H9 (cell line): ENCODE results near the gene NUP98. TPM values are rescaled to one million over a fixed set of nuclear protein-coding genes. Genes with fewer than 3 reads are reported as not detected.

Source experiments
- DNase-seq: peaks from one replicate; pipeline ENCODE4 v3.0.0-alpha.2; 2017
- H2AFZ ChIP-seq: one replicate; pipeline ENCODE4 v1.6.1; 2013; ENCODE audit warnings: mild to moderate bottlenecking, low read length, control low read depth, moderate library complexity
- H2AK5ac ChIP-seq: 2 replicates; pipeline ENCODE4 v1.6.1; 2013; ENCODE audit warnings: low read length, control low read depth, mixed read lengths; ENCODE audit not compliant: insufficient read length
- H2BK120ac ChIP-seq: one replicate; pipeline ENCODE4 v1.6.1; 2013; ENCODE audit warnings: low read depth, mild to moderate bottlenecking, low read length, control low read depth, inconsistent platforms; ENCODE audit not compliant: poor library complexity, severe bottlenecking
- H2BK12ac ChIP-seq: 2 replicates; pipeline ENCODE4 v1.6.1; 2013; ENCODE audit warnings: low read length, control low read depth, mixed read lengths, low read depth; ENCODE audit not compliant: insufficient read length
- H2BK15ac ChIP-seq: 2 replicates; pipeline ENCODE4 v1.6.1; 2013; ENCODE audit warnings: low read depth, low read length, control low read depth
- H2BK20ac ChIP-seq: one replicate; pipeline ENCODE4 v1.6.1; 2013; ENCODE audit warnings: low read depth, mild to moderate bottlenecking, low read length, control low read depth, inconsistent platforms; ENCODE audit not compliant: poor library complexity, severe bottlenecking
- H2BK5ac ChIP-seq: 2 replicates; pipeline ENCODE4 v1.6.1; 2013; ENCODE audit warnings: low read length, control low read depth, mixed read lengths; ENCODE audit not compliant: insufficient read length
- H3K14ac ChIP-seq: 2 replicates; pipeline ENCODE4 v1.6.1; 2013; ENCODE audit warnings: low read length, control low read depth; ENCODE audit not compliant: insufficient read depth
- H3K18ac ChIP-seq: 2 replicates; pipeline ENCODE4 v1.6.1; 2013; ENCODE audit warnings: low read depth, mild to moderate bottlenecking, mixed read lengths, low read length, control low read depth; ENCODE audit not compliant: insufficient read length
- H3K23ac ChIP-seq: 2 replicates; pipeline ENCODE4 v1.6.1; 2013; ENCODE audit warnings: low read length, control low read depth, mixed read lengths, low read depth; ENCODE audit not compliant: insufficient read length
- H3K23me2 ChIP-seq: 2 replicates; pipeline ENCODE4 v1.6.1; 2013; ENCODE audit warnings: low read depth, mild to moderate bottlenecking, mixed read lengths, low read length, control low read depth; ENCODE audit not compliant: insufficient read length, poor library complexity, severe bottlenecking
- H3K27ac ChIP-seq: 2 replicates; pipeline ENCODE4 v1.5.1; 2013; ENCODE audit warnings: low read length, control low read depth, mixed read lengths, low read depth; ENCODE audit not compliant: insufficient read length
- H3K27me3 ChIP-seq: 2 replicates; pipeline ENCODE4 v1.6.1; 2013; ENCODE audit warnings: low read length, control low read depth, inconsistent platforms; ENCODE audit not compliant: insufficient read depth
- H3K4ac ChIP-seq: 2 replicates; pipeline ENCODE4 v1.6.1; 2013; ENCODE audit warnings: low read depth, mild to moderate bottlenecking, control low read depth, inconsistent platforms, low read length, moderate library complexity
- H3K4me1 ChIP-seq: 2 replicates; pipeline ENCODE4 v1.6.1; 2013; ENCODE audit warnings: low read length, control low read depth, inconsistent platforms; ENCODE audit not compliant: insufficient read depth
- H3K4me2 ChIP-seq: 2 replicates; pipeline ENCODE4 v1.6.1; 2013; ENCODE audit warnings: low read length, control low read depth, mixed read lengths; ENCODE audit not compliant: insufficient read length, insufficient read depth
- H3K56ac ChIP-seq: 2 replicates; pipeline ENCODE4 v1.6.1; 2013; ENCODE audit warnings: low read depth, mild to moderate bottlenecking, mixed read lengths, low read length, control low read depth; ENCODE audit not compliant: insufficient read length
- H3K79me1 ChIP-seq: 2 replicates; pipeline ENCODE4 v1.6.1; 2013; ENCODE audit warnings: low read depth, mild to moderate bottlenecking, moderate library complexity, low read length, control low read depth, inconsistent platforms; ENCODE audit not compliant: insufficient read depth, poor library complexity, severe bottlenecking
- H3K79me2 ChIP-seq: 2 replicates; pipeline ENCODE4 v1.6.1; 2013; ENCODE audit warnings: low read length, control low read depth, inconsistent platforms; ENCODE audit not compliant: insufficient read depth
- H3K9ac ChIP-seq: 2 replicates; pipeline ENCODE4 v1.6.1; 2013; ENCODE audit warnings: low read length, control low read depth, mixed read lengths; ENCODE audit not compliant: insufficient read length; ENCODE audit errors: extremely low read depth
- H3K9me3 ChIP-seq: one replicate; pipeline ENCODE4 v1.6.1; 2013; ENCODE audit warnings: low read depth, low read length, inconsistent platforms; ENCODE audit not compliant: control insufficient read depth
- H3T11ph ChIP-seq: one replicate; pipeline ENCODE4 v1.6.1; 2013; ENCODE audit warnings: mild to moderate bottlenecking, low read length, control low read depth, inconsistent platforms
- H4K20me1 ChIP-seq: one replicate; pipeline ENCODE4 v1.6.1; 2013; ENCODE audit not compliant: control insufficient read depth, insufficient read length, insufficient read depth
- H4K5ac ChIP-seq: 2 replicates; pipeline ENCODE4 v1.6.1; 2013; ENCODE audit warnings: low read depth, mild to moderate bottlenecking, mixed read lengths, low read length, control low read depth; ENCODE audit not compliant: insufficient read length
- H4K8ac ChIP-seq: replicated peaks from 2 replicates; pipeline ENCODE4 v1.6.1; 2013; ENCODE audit warnings: low read length, control low read depth, mixed read lengths, low read depth; ENCODE audit not compliant: insufficient read length
- H4K91ac ChIP-seq: 2 replicates; pipeline ENCODE4 v1.6.1; 2013; ENCODE audit warnings: low read depth, mild to moderate bottlenecking, moderate library complexity, mixed read lengths, low read length, control low read depth; ENCODE audit not compliant: insufficient read length
- H3K27ac Mint-ChIP-seq, 3 experiments: 2 replicates in 2 of 3; 3 replicates in 1 of 3; pipeline ENCODE4 v1.8.0; 2020 to 2021; ENCODE audit warnings: mixed read lengths in 3 of 3, mild to moderate bottlenecking in 1 of 3, moderate library complexity in 1 of 3
- H3K27me3 Mint-ChIP-seq: 2 replicates; pipeline ENCODE4 v1.8.0; 2021; ENCODE audit warnings: low read depth, mild to moderate bottlenecking, moderate library complexity, mixed read lengths
- H3K36me3 Mint-ChIP-seq, 3 experiments: 2 replicates in 2 of 3; 3 replicates in 1 of 3; pipeline ENCODE4 v1.8.0; 2020 to 2021; ENCODE audit warnings: low read depth in 3 of 3, mixed read lengths in 3 of 3; ENCODE audit not compliant: insufficient read depth in 1 of 3
- H3K4me1 Mint-ChIP-seq, 2 experiments: 2 replicates each; pipeline ENCODE4 v1.8.0; 2020; ENCODE audit warnings: mixed read lengths in 2 of 2
- H3K4me3 Mint-ChIP-seq, 2 experiments: 2 replicates in 1 of 2; 3 replicates in 1 of 2; pipeline ENCODE4 v1.8.0; 2020 to 2021; ENCODE audit warnings: mild to moderate bottlenecking in 2 of 2, mixed read lengths in 2 of 2, moderate library complexity in 1 of 2
- H3K9me3 Mint-ChIP-seq, 2 experiments: 2 replicates in 1 of 2; 3 replicates in 1 of 2; pipeline ENCODE4 v1.8.0; 2020; ENCODE audit warnings: mild to moderate bottlenecking in 2 of 2, mixed read lengths in 2 of 2, moderate library complexity in 1 of 2
- CTCF ChIP-seq: fragments of 200-600 bp; sonication (generic); conservative IDR thresholded peaks from 3 replicates; pipeline ENCODE4 v1.8.0; 2021; ENCODE audit warnings: antibody characterized with exemption, mild to moderate bottlenecking
- WGBS: extraction: QIAGEN DNeasy Blood & Tissue Kit; methylation state at CpG from one replicate; pipeline ENCODE4 v1.1.7; 2013; ENCODE audit warnings: missing lambda C conversion rate, low lambda C conversion rate, mixed read lengths; ENCODE audit not compliant: insufficient read length; ENCODE audit errors: extremely low coverage; 5-methylcytosine and 5-hydroxymethylcytosine counted together
- total RNA-seq: library from RNA; stranded (reverse); gene quantifications from 2 replicates; pipeline ENCODE4 v1.2.1, GENCODE V29; 2021

The NUP98 gene
- total RNA-seq, 1 experiment from 2014 or later, result 105 TPM

GRCh38 chr11:3822312-3822711, 25.0 kb upstream of the NUP98 start:
- no peak overlapping the region for H4K8ac ChIP-seq
- H3K4me3 Mint-ChIP-seq, result no peak overlapping the region
- DNase-seq, result no peak
- no peaks in the 10 kb centered on the region for H4K20me1 ChIP-seq
- H3K9me3 Mint-ChIP-seq, result no peaks in the 10 kb centered on the region
- no peak overlapping the region for H2BK120ac ChIP-seq
- no peaks in the 10 kb centered on the region for H3K79me2 ChIP-seq
- H3K9ac ChIP-seq, result no peak overlapping the region
- no peak overlapping the region for H3K14ac ChIP-seq
- H4K91ac ChIP-seq, result no peak overlapping the region
- no peak overlapping the region for H3K27ac Mint-ChIP-seq
- H3K79me1 ChIP-seq, result no peaks in the 10 kb centered on the region
- H3K4me1 ChIP-seq, result peaks cover 13% of the 10 kb centered on the region; the same call in 1 of the 2 replicates
- H3K27me3 Mint-ChIP-seq, result no peaks in the 10 kb centered on the region
- H3K4me1 Mint-ChIP-seq, result peaks cover 34% of the 10 kb centered on the region in 2 experiments
- no peaks in the 10 kb centered on the region for H3K27me3 ChIP-seq
- H3K18ac ChIP-seq, result no peak overlapping the region
- no CpG with 5 or more reads among the region's 7 CpGs for WGBS
- H2BK12ac ChIP-seq, result no peak overlapping the region
- H3T11ph ChIP-seq, result no peak overlapping the region
- TF ChIP-seq CTCF, result no peak
- H4K5ac ChIP-seq, result no peak overlapping the region
- H2BK20ac ChIP-seq, result no peak overlapping the region
- H2BK15ac ChIP-seq, result no peak overlapping the region
- no peak overlapping the region for H3K4ac ChIP-seq
- H2BK5ac ChIP-seq, result no peak overlapping the region
- H3K36me3 Mint-ChIP-seq, result peaks cover 18 to 39% (median 36%) of the 10 kb centered on the region in 3 experiments
- no peak overlapping the region for H3K27ac ChIP-seq
- no peak overlapping the region for H3K4me2 ChIP-seq
- no peak overlapping the region for H3K23ac ChIP-seq
- H2AFZ ChIP-seq, result no peak overlapping the region
- H2AK5ac ChIP-seq, result no peak overlapping the region
- no peak overlapping the region for H3K56ac ChIP-seq
- H3K23me2 ChIP-seq, result no peaks in the 10 kb centered on the region
- H3K9me3 ChIP-seq, result no peaks in the 10 kb centered on the region
